Measurements from ENCODE around the gene JADE2. TPM values are rescaled to one million over a fixed set of nuclear protein-coding genes. Genes with fewer than 3 reads are reported as not detected.

The JADE2 gene
- total RNA-seq, 1 experiment from 2014 or later, result 138 TPM

DNA sequence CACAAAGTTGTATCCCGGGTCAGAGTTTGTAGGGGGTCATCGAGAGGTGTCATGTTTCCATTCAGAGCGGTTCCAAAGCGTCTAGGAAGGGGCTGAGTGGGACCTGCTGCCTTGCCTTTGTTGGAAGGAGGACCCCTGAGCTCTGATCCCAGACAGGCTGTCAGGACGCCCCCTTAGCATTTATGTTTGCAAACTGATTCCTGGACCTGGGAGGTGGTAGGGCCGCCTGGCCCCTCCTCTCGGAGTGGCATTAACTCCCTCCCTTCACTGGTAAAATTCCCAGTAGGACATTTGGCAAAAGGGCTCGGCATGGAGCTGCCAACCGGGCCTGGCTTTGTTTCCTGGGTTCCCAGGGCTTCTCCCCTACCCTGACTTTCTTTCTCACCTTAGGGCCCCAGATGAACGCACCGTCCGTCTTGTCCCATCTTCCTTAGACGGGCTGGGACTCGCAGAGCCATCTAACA lies 2.5 kb downstream of the JADE2 start:
- Mint-ChIP-seq H3K9me3 (ENCODE audit: unreplicated experiment) (no peaks in the 10 kb centered on the region), H3K36me3 (ENCODE audit: insufficient read depth, unreplicated experiment) (peaks cover 32% of the 10 kb centered on the region), H3K4me3 (ENCODE audit: unreplicated experiment) (peak overlapping the region; percentile 91), H3K27me3 (ENCODE audit: insufficient read depth, unreplicated experiment) (no peaks in the 10 kb centered on the region), H3K27ac (ENCODE audit: low read depth, unreplicated experiment) (peak overlapping the region; percentile 49), H3K4me1 (ENCODE audit: insufficient read depth, unreplicated experiment) (peaks cover 53% of the 10 kb centered on the region)
- intact Hi-C loops (cut with micrococcal nuclease), result loop anchor here (1.0 to 5.0 kb wide), 5 partner anchors 24 to 225 kb away; partner anchors contain the start of gene CAMLG
- CTCF ChIA-PET, result interaction anchor here (0.5 to 4.6 kb wide), 37 partner anchors 9 to 1027 kb away, joined by 3 to 32 read pairs (median 4); partner anchors contain the start of genes CDKN2AIPNL and SAR1B
- POLR2A ChIA-PET, result interaction anchor here (0.7 to 8.3 kb wide), 26 partner anchors 9 to 336 kb away, joined by 3 to 300 read pairs (median 5); partner anchors contain the start of genes CDKL3, CDKN2AIPNL, SEC24A and UBE2B
- TSS peak; percentile 11 for BruUV-seq (replicated peaks)
- DNase-seq (ENCODE audit: unreplicated experiment), result no peak
- TF ChIP-seq, protein P1, sequence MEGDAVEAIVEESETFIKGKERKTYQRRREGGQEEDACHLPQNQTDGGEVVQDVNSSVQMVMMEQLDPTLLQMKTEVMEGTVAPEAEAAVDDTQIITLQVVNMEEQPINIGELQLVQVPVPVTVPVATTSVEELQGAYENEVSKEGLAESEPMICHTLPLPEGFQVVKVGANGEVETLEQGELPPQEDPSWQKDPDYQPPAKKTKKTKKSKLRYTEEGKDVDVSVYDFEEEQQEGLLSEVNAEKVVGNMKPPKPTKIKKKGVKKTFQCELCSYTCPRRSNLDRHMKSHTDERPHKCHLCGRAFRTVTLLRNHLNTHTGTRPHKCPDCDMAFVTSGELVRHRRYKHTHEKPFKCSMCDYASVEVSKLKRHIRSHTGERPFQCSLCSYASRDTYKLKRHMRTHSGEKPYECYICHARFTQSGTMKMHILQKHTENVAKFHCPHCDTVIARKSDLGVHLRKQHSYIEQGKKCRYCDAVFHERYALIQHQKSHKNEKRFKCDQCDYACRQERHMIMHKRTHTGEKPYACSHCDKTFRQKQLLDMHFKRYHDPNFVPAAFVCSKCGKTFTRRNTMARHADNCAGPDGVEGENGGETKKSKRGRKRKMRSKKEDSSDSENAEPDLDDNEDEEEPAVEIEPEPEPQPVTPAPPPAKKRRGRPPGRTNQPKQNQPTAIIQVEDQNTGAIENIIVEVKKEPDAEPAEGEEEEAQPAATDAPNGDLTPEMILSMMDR (IDR thresholded peaks at IDR 0.05; ENCODE audit: unreplicated experiment), result no peak

DNA sequence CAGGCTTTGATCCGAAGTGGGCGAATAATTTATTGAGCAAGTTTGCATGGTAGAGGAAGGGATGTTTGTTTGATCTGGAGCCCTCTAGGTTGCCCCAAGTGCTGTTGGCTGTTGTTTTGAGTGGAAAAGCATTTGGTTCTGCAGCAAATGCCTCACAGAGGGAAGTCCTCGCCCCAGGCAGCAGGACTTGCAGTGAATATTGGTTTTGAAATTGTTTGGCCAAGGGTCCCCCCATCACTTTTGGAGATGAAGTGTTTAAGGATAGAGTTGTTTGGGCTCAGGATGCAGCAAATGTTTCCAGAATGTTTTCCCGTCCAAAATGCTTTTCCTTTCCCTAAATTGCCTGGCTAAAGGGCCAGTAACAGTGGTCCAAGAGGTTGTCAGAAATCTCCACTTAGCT lies 3.1 kb downstream of the JADE2 start:
- H3K27ac Mint-ChIP-seq (ENCODE audit: low read depth, unreplicated experiment), result peak overlapping the region; percentile 49
- intact Hi-C loops (cut with micrococcal nuclease), result loop anchor here (5.0 kb wide), 1 partner anchor 209 kb away; the partner anchor contains the start of gene CAMLG
- no peak for DNase-seq (ENCODE audit: unreplicated experiment)
- ChIA-PET POLR2A (interaction anchor here (0.6 to 8.3 kb wide), 20 partner anchors 13 to 337 kb away, joined by 3 to 300 read pairs (median 6); partner anchors contain the start of genes CDKL3, CDKN2AIPNL, SEC24A and UBE2B), CTCF (interaction anchor here (0.6 to 4.6 kb wide), 25 partner anchors 9 to 227 kb away, joined by 3 to 32 read pairs (median 4); partner anchors contain the start of genes CDKN2AIPNL, SAR1B and UBE2B)
- H3K27me3 Mint-ChIP-seq (ENCODE audit: insufficient read depth, unreplicated experiment), result no peaks in the 10 kb centered on the region
- H3K4me1 Mint-ChIP-seq (ENCODE audit: insufficient read depth, unreplicated experiment), result peaks cover 54% of the 10 kb centered on the region
- H3K36me3 Mint-ChIP-seq (ENCODE audit: insufficient read depth, unreplicated experiment), result peaks cover 32% of the 10 kb centered on the region
- no peaks in the 10 kb centered on the region for H3K9me3 Mint-ChIP-seq (ENCODE audit: unreplicated experiment)
- H3K4me3 Mint-ChIP-seq (ENCODE audit: unreplicated experiment), result peak overlapping the region; percentile 91
- TF ChIP-seq, protein P1 (IDR thresholded peaks at IDR 0.05; ENCODE audit: unreplicated experiment), result no peak
- no TSS peak for BruUV-seq (replicated peaks)

DNA sequence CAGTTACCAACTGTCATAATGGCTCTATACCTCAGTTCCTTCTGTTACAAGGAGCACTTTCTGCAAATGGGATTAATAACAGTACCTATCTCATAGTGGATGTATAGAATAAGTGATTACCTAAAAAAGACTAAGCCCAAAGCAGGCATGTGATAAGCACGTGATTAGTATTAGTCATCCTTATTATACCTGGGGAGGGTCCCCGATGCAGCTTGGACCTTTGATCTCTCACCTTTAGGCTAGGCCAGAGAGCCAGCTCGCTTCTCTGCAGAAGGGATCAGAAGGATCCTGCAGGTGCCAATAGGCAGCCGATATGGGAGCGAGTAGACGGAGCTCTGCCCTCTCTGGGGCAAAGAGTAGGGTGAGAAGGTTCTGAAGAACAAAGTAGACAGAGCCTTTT lies 4.0 kb downstream of the JADE2 start:
- Mint-ChIP-seq H3K4me1 (ENCODE audit: insufficient read depth, unreplicated experiment) (peaks cover 49% of the 10 kb centered on the region), H3K27me3 (ENCODE audit: insufficient read depth, unreplicated experiment) (no peaks in the 10 kb centered on the region), H3K27ac (ENCODE audit: low read depth, unreplicated experiment) (peak overlapping the region; percentile 49), H3K36me3 (ENCODE audit: insufficient read depth, unreplicated experiment) (peaks cover 32% of the 10 kb centered on the region), H3K4me3 (ENCODE audit: unreplicated experiment) (peak overlapping the region; percentile 91), H3K9me3 (ENCODE audit: unreplicated experiment) (no peaks in the 10 kb centered on the region)
- intact Hi-C loops (cut with micrococcal nuclease), result loop anchor here (5.0 kb wide), 1 partner anchor 208 kb away; the partner anchor contains the start of gene CAMLG
- no TSS peak for BruUV-seq (replicated peaks)
- ChIA-PET POLR2A (interaction anchor here (0.8 to 8.3 kb wide), 4 partner anchors 22 to 154 kb away, joined by 3 to 300 read pairs (median 136); partner anchors contain the start of gene CDKN2AIPNL), CTCF (interaction anchor here (1.0 to 4.6 kb wide), 6 partner anchors 13 to 158 kb away, joined by 3 to 32 read pairs (median 4); partner anchors contain the start of gene UBE2B)
- DNase-seq (ENCODE audit: unreplicated experiment), result no peak
- TF ChIP-seq, protein P1 (IDR thresholded peaks at IDR 0.05; ENCODE audit: unreplicated experiment), result no peak

DNA sequence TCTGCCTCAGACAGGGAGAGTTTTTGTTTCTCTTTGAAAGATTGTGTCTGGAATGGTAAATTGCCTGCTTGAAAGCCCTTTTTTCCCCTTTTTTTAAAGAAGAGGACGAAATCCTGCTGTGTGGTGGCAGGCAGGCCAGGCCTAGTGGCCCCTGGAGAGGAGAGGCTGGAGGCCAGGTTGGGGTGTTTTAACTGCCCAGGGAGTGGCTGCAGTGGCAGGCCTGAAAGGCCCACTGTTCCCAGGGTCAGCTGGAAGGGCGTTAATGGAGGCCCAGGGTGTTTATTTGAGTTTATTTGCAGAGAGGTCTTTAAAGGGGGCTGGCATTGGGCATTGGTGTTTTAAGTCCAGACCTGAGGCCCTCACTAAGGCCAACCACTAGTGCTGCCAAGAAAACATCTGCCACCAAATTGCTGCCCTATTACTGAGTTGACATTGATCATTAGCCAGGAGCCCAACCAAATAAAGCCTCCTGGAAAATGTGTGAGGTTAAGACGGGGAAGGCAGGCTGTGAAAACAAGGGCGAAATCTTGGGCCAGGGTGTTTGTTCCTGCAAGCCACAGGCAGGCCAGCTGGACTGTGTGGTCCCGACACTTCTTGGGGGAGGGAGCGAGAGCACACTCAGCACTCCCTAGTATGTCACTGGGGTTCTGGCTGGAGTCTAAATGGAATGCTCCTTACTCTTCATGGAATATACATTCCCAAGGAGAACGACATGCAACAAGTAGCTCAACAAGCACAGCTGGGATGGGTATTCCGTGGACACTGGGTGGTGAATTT lies 5.0 kb downstream of the JADE2 start:
- ChIA-PET CTCF (interaction anchor here (0.6 to 4.6 kb wide), 11 partner anchors 10 to 1586 kb away, joined by 3 to 32 read pairs (median 3); partner anchors contain the start of gene PPP2CA), POLR2A (interaction anchor here (0.9 to 1.6 kb wide), 6 partner anchors 15 to 160 kb away, joined by 3 to 6 read pairs (median 4); partner anchors contain the start of gene CDKN2AIPNL)
- BruUV-seq (replicated peaks), result no TSS peak
- Mint-ChIP-seq H3K27ac (ENCODE audit: low read depth, unreplicated experiment) (peak overlapping the region; percentile 12), H3K27me3 (ENCODE audit: insufficient read depth, unreplicated experiment) (no peaks in the 10 kb centered on the region), H3K4me1 (ENCODE audit: insufficient read depth, unreplicated experiment) (peaks cover 55% of the 10 kb centered on the region), H3K9me3 (ENCODE audit: unreplicated experiment) (no peaks in the 10 kb centered on the region), H3K36me3 (ENCODE audit: insufficient read depth, unreplicated experiment) (peaks cover 32% of the 10 kb centered on the region), H3K4me3 (ENCODE audit: unreplicated experiment) (peak overlapping the region; percentile 91)
- intact Hi-C loops (cut with micrococcal nuclease), result no loop called here
- TF ChIP-seq, protein P1 (IDR thresholded peaks at IDR 0.05; ENCODE audit: unreplicated experiment), result no peak
- no peak for DNase-seq (ENCODE audit: unreplicated experiment)

All from MCF 10A (cell line).